SK-N-SH (cell line): ENCODE results near the gene GRIN2A. TPM values are rescaled to one million over a fixed set of nuclear protein-coding genes. Genes with fewer than 3 reads are reported as not detected.

Source experiments
- CTCF ChIA-PET: fragments of 300-600, 350-600 bp; formaldehyde crosslinking; extraction: SDS; loops from one replicate; lab custom pipeline; 2021; lab: Yijun Ruan, JAX
- POLR2A ChIA-PET: fragments of 350-600 bp; sonication (Branson Sonifier 250); formaldehyde crosslinking; extraction: SDS; loops from one replicate; lab custom pipeline; 2020; ENCODE audit warnings: antibody characterized with exemption, inconsistent platforms; lab: Yijun Ruan, JAX
- DNase-seq: peaks from one replicate; pipeline ENCODE4 v3.0.0; 2012
- H2AFZ ChIP-seq: fragments of 200-600 bp; sonication (generic); 2 replicates; pipeline ENCODE4 v1.8.1; 2016; ENCODE audit warnings: antibody characterized with exemption, mild to moderate bottlenecking, low read depth
- H3F3A ChIP-seq: fragments of 200-600 bp; sonication (generic); replicated peaks from 2 replicates; pipeline ENCODE3; 2016; ENCODE audit warnings: antibody characterized with exemption, mild to moderate bottlenecking; ENCODE audit not compliant: insufficient read depth
- H3K27ac ChIP-seq, 2 experiments: fragments of 200-500 bp in 1 of 2; fragments of 200-600 bp in 1 of 2; sonication (Bioruptor generic) in 1 of 2; sonication (generic), shearing (Covaris generic) in 1 of 2; 2 replicates each; pipeline versions ENCODE4 v1.5.1 to v1.6.1; 2014 to 2016; ENCODE audit warnings: low read depth in 2 of 2, inconsistent platforms in 1 of 2, low read length in 1 of 2, mild to moderate bottlenecking in 1 of 2, mixed read lengths in 1 of 2
- H3K27me3 ChIP-seq: fragments of 200-600 bp; sonication (generic), shearing (Covaris generic); 2 replicates; pipeline ENCODE4 v1.6.1; 2016; ENCODE audit warnings: mixed run types; ENCODE audit not compliant: insufficient read depth
- H3K36me3 ChIP-seq, 2 experiments: fragments of 200-500 bp in 1 of 2; fragments of 200-600 bp in 1 of 2; sonication (Bioruptor generic) in 1 of 2; sonication (generic) in 1 of 2; replicated peaks in 1 of 2; 2 replicates each; pipeline versions ENCODE3 to v1.5.1; 2014 to 2016; ENCODE audit warnings: low read length in 1 of 2, mild to moderate bottlenecking in 1 of 2; ENCODE audit not compliant: insufficient read depth in 2 of 2, control insufficient read depth in 1 of 2
- H3K4me1 ChIP-seq, 2 experiments: fragments of 200-500 bp in 1 of 2; fragments of 200-600 bp in 1 of 2; sonication (Bioruptor generic) in 1 of 2; sonication (generic), shearing (Covaris generic) in 1 of 2; 2 replicates each; pipeline versions ENCODE4 v1.5.1 to v1.6.1; 2014 to 2016; ENCODE audit warnings: low read depth in 1 of 2, low read length in 1 of 2, mixed run types in 1 of 2; ENCODE audit not compliant: insufficient read depth in 2 of 2, control insufficient read depth in 1 of 2
- H3K4me2 ChIP-seq: fragments of 200-600 bp; sonication (generic), shearing (Covaris generic); 2 replicates; pipeline ENCODE4 v1.6.1; 2017; ENCODE audit warnings: mixed run types
- H3K4me3 ChIP-seq, 2 experiments: fragments of 200-500 bp in 1 of 2; fragments of 200-600 bp in 1 of 2; sonication (Bioruptor generic) in 1 of 2; sonication (generic), shearing (Covaris generic) in 1 of 2; 2 replicates each; pipeline versions ENCODE4 v1.5.1 to v1.8.1; 2014 to 2016; ENCODE audit warnings: low read depth in 2 of 2, inconsistent platforms in 1 of 2, low read length in 1 of 2, mild to moderate bottlenecking in 1 of 2, mixed read lengths in 1 of 2, moderate library complexity in 1 of 2
- H3K79me2 ChIP-seq: fragments of 200-600 bp; sonication (generic); 2 replicates; pipeline ENCODE4 v1.8.1; 2017; ENCODE audit warnings: mild to moderate bottlenecking; ENCODE audit not compliant: insufficient read depth
- H3K9ac ChIP-seq: fragments of 200-600 bp; sonication (generic); 2 replicates; pipeline ENCODE4 v1.6.1; 2017; ENCODE audit warnings: mixed run types
- H3K9me2 ChIP-seq: fragments of 200-600 bp; sonication (generic); 2 replicates; pipeline ENCODE4 v1.6.1; 2017; ENCODE audit warnings: mixed run types
- H3K9me3 ChIP-seq: fragments of 200-600 bp; sonication (generic); 2 replicates; pipeline ENCODE4 v1.6.1; 2017; ENCODE audit warnings: mixed run types, mild to moderate bottlenecking, moderate library complexity
- H4K20me1 ChIP-seq: fragments of 200-600 bp; sonication (generic); 2 replicates; pipeline ENCODE4 v1.6.1; 2017; ENCODE audit warnings: mild to moderate bottlenecking, mixed run types; ENCODE audit not compliant: insufficient read depth
- CHD2 ChIP-seq: fragments of 150-350 bp; IDR thresholded peaks from 2 replicates; pipeline ENCODE4 v1.6.1; 2018; ENCODE audit warnings: low read length; ENCODE audit not compliant: partially characterized antibody
- EP300 ChIP-seq, 2 experiments: IDR thresholded peaks; 2 replicates each; pipeline versions ENCODE4 v1.4.0 to v1.6.1; 2012; ENCODE audit warnings: borderline replicate concordance in 1 of 2, low read depth in 1 of 2, low read length in 1 of 2
- FOXM1 ChIP-seq: IDR thresholded peaks from 2 replicates; pipeline ENCODE4 v1.4.0; 2012; ENCODE audit warnings: low read depth, mild to moderate bottlenecking
- RAD21 ChIP-seq: IDR thresholded peaks from 2 replicates; pipeline ENCODE4 v1.6.1; 2012; ENCODE audit warnings: mild to moderate bottlenecking, low read length
- RCOR1 ChIP-seq: fragments of 150-350 bp; IDR thresholded peaks from 2 replicates; pipeline ENCODE4 v1.6.1; 2017; ENCODE audit warnings: antibody characterized with exemption, low read length
- SMC3 ChIP-seq: IDR thresholded peaks from 2 replicates; pipeline ENCODE4 v1.6.1; 2012; ENCODE audit warnings: low read depth, low read length, improper control_type of control experiment
- TEAD4 ChIP-seq: IDR thresholded peaks from 2 replicates; pipeline ENCODE4 v1.4.0; 2012; ENCODE audit warnings: mild to moderate bottlenecking, borderline replicate concordance; ENCODE audit not compliant: insufficient read depth
- YY1 ChIP-seq: IDR thresholded peaks from 2 replicates; pipeline ENCODE4 v1.4.0; 2012; ENCODE audit warnings: low read depth, mild to moderate bottlenecking
- WGBS: methylation state at CpG from one replicate; pipeline ENCODE4 v1.1.6; 2017; ENCODE audit warnings: low lambda C conversion rate; 5-methylcytosine and 5-hydroxymethylcytosine counted together
- polyA plus RNA-seq, 3 experiments: library from polyadenylated mRNA; depleted of rRNA; stranded (reverse); fragments of >200 nt; gene quantifications; 2 replicates each; pipeline ENCODE4 v1.2.3, GENCODE V29; 2012
- TF ChIP-seq, protein P1 (sequence below): fragments of 150-350 bp; IDR thresholded peaks from 2 replicates; pipeline ENCODE4 v1.6.1; 2016; ENCODE audit warnings: mild to moderate bottlenecking, low read depth, low read length
- TF ChIP-seq, protein P2 (sequence below): IDR thresholded peaks from 2 replicates; pipeline ENCODE4 v1.6.1; 2012; ENCODE audit warnings: mild to moderate bottlenecking, low read depth, low read length, moderate library complexity
- TF ChIP-seq, protein P3 (sequence below): fragments of 200-600 bp; sonication (generic); IDR thresholded peaks from 2 replicates; pipeline ENCODE4 v1.6.1; 2017; ENCODE audit warnings: antibody characterized with exemption, mild to moderate bottlenecking, moderate library complexity
- TF ChIP-seq, protein P4 (sequence below): IDR thresholded peaks from 2 replicates; pipeline ENCODE4 v1.4.0; 2012; ENCODE audit warnings: low read depth, borderline replicate concordance

The GRIN2A gene
- polyA plus RNA-seq, 1 of the 3 experiments (the other 2 are of a cell fraction) = not detected

DNA sequence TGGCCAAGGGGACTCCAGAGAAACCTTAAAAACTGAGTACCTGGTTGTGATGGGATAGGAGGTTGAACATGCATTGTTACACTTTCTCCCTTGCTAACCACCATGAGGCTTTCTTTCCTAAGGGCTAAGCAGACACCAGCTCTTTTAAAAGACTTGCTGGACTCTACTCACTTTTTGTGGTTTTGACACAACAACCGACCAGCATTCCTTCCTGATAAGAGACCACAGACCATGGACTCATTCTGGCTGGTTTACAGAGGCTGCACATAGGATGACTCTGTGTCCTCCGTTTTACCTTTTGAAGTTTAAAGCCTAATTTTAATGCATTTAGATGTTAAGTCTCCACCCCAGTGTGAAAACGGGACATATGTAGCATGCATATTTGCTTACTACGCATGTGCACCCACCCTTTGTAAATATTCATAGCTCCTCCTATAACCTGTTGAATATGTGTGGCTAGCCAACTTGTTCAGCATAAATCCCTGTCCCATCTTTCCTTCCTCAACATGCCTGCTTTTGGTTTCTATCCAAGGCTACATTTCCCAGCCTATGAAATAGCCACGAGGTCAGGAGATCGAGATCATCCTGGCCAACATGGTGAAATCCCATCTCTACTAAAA is 475.9 kb downstream of the GRIN2A start:
- WGBS = 19% methylated on average over 6 of the region's 6 CpGs
- Histone ChIP-seq H3K9me3 (no peaks in the 10 kb centered on the region), H3K4me3 (no peak overlapping the region), H3K9ac (no peak overlapping the region), H3F3A (no peaks in the 10 kb centered on the region), H3K79me2 (no peaks in the 10 kb centered on the region), H3K9me2 (no peaks in the 10 kb centered on the region), H4K20me1 (no peaks in the 10 kb centered on the region), H3K36me3 (no peaks in the 10 kb centered on the region), H3K27ac (no peak overlapping the region), H3K4me2 (no peak overlapping the region), H2AFZ (no peak overlapping the region), H3K4me1 (no peaks in the 10 kb centered on the region), H3K27me3 (no peaks in the 10 kb centered on the region)
- ChIA-PET CTCF (interaction anchor here (0.6 kb wide), 1 partner anchor 291 kb away, joined by 3 read pairs; no protein-coding TSS in a partner anchor), POLR2A (no interaction called here)
- no peak for TF ChIP-seq RAD21
- DNase-seq = no peak

DNA sequence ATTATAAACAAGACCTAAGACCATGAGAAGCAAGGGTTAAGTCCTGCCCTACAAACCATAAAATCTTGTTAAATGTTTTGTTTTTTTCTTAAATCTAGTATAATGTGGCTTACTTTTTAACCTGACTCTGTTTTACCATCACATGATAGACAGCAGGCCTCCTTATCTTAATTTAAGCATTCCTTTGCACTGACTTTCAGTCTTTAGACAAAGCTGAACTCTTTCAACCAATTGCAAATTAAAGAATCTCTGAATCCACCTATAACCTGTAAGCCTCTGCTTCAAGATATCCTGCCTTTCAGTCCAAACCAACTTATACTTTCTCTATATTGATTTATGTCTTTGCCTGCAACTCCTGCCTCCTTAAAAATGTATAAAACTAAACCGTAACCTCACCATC is 478.5 kb downstream of the GRIN2A start:
- no peaks in the 10 kb centered on the region for H3K9me2 ChIP-seq
- ChIA-PET POLR2A (no interaction called here), CTCF (interaction anchor here (1.3 kb wide), 1 partner anchor 38 kb away, joined by 3 read pairs; no protein-coding TSS in a partner anchor)
- no peak for DNase-seq
- H3K27ac ChIP-seq = no peak overlapping the region
- H3K4me1 ChIP-seq = no peaks in the 10 kb centered on the region
- no peaks in the 10 kb centered on the region for H3K9me3 ChIP-seq
- H3F3A ChIP-seq = no peaks in the 10 kb centered on the region
- H4K20me1 ChIP-seq = no peaks in the 10 kb centered on the region
- H3K4me3 ChIP-seq = no peak overlapping the region
- WGBS = 29% methylated on average over 1 of the region's 1 CpG
- no peaks in the 10 kb centered on the region for H3K36me3 ChIP-seq
- no peaks in the 10 kb centered on the region for H3K79me2 ChIP-seq
- H2AFZ ChIP-seq = no peak overlapping the region
- no peak overlapping the region for H3K4me2 ChIP-seq
- no peak for TF ChIP-seq SMC3
- no peak for TF ChIP-seq CHD2
- no peak for TF ChIP-seq EP300 (IDR thresholded peaks at IDR 0.05; ENCODE audit: borderline replicate concordance in 1 of 2, low read depth in 1 of 2, low read length in 1 of 2)
- no peak for TF ChIP-seq TEAD4
- TF ChIP-seq FOXM1 = no peak
- no peak for TF ChIP-seq RCOR1
- TF ChIP-seq, protein P1, sequence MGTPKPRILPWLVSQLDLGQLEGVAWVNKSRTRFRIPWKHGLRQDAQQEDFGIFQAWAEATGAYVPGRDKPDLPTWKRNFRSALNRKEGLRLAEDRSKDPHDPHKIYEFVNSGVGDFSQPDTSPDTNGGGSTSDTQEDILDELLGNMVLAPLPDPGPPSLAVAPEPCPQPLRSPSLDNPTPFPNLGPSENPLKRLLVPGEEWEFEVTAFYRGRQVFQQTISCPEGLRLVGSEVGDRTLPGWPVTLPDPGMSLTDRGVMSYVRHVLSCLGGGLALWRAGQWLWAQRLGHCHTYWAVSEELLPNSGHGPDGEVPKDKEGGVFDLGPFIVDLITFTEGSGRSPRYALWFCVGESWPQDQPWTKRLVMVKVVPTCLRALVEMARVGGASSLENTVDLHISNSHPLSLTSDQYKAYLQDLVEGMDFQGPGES = no peak
- TF ChIP-seq, protein P2, sequence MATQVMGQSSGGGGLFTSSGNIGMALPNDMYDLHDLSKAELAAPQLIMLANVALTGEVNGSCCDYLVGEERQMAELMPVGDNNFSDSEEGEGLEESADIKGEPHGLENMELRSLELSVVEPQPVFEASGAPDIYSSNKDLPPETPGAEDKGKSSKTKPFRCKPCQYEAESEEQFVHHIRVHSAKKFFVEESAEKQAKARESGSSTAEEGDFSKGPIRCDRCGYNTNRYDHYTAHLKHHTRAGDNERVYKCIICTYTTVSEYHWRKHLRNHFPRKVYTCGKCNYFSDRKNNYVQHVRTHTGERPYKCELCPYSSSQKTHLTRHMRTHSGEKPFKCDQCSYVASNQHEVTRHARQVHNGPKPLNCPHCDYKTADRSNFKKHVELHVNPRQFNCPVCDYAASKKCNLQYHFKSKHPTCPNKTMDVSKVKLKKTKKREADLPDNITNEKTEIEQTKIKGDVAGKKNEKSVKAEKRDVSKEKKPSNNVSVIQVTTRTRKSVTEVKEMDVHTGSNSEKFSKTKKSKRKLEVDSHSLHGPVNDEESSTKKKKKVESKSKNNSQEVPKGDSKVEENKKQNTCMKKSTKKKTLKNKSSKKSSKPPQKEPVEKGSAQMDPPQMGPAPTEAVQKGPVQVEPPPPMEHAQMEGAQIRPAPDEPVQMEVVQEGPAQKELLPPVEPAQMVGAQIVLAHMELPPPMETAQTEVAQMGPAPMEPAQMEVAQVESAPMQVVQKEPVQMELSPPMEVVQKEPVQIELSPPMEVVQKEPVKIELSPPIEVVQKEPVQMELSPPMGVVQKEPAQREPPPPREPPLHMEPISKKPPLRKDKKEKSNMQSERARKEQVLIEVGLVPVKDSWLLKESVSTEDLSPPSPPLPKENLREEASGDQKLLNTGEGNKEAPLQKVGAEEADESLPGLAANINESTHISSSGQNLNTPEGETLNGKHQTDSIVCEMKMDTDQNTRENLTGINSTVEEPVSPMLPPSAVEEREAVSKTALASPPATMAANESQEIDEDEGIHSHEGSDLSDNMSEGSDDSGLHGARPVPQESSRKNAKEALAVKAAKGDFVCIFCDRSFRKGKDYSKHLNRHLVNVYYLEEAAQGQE = no peak
- TF ChIP-seq, protein P3, sequence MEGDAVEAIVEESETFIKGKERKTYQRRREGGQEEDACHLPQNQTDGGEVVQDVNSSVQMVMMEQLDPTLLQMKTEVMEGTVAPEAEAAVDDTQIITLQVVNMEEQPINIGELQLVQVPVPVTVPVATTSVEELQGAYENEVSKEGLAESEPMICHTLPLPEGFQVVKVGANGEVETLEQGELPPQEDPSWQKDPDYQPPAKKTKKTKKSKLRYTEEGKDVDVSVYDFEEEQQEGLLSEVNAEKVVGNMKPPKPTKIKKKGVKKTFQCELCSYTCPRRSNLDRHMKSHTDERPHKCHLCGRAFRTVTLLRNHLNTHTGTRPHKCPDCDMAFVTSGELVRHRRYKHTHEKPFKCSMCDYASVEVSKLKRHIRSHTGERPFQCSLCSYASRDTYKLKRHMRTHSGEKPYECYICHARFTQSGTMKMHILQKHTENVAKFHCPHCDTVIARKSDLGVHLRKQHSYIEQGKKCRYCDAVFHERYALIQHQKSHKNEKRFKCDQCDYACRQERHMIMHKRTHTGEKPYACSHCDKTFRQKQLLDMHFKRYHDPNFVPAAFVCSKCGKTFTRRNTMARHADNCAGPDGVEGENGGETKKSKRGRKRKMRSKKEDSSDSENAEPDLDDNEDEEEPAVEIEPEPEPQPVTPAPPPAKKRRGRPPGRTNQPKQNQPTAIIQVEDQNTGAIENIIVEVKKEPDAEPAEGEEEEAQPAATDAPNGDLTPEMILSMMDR = no peak
- no peak for TF ChIP-seq YY1
- TF ChIP-seq, protein P4, sequence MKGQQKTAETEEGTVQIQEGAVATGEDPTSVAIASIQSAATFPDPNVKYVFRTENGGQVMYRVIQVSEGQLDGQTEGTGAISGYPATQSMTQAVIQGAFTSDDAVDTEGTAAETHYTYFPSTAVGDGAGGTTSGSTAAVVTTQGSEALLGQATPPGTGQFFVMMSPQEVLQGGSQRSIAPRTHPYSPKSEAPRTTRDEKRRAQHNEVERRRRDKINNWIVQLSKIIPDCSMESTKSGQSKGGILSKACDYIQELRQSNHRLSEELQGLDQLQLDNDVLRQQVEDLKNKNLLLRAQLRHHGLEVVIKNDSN = no peak
- H3K9ac ChIP-seq = no peak overlapping the region
- no peaks in the 10 kb centered on the region for H3K27me3 ChIP-seq
